ENCODE measurements around the gene JUN.

The JUN gene

GRCh38 chr1:58746182-58746581 lies 37.7 kb downstream of the JUN start:
- Histone ChIP-seq H3K9me3 (ENCODE audit: control insufficient read depth, insufficient read depth, low read depth, low read length) (no peaks in the 10 kb centered on the region), H3K4me3 (ENCODE audit: low read depth, low read length) (no peak overlapping the region), H3K27ac (ENCODE audit: extremely low read depth, low read depth, low read length) (no peak overlapping the region), H3K36me3 (ENCODE audit: control insufficient read depth in 2 of 2, insufficient read depth in 1 of 2, low read length in 2 of 2) (no peaks in the 10 kb centered on the region), H3K4me1 (ENCODE audit: control insufficient read depth, insufficient read depth, low read length) (peaks cover 3% of the 10 kb centered on the region)
- ChIA-PET POLR2A (interaction anchor here (1.2 kb wide), 1 partner anchor 37 kb away, joined by 4 read pairs; the partner anchor contains the start of gene JUN), CTCF (interaction anchor here (0.5 to 1.1 kb wide), 2 partner anchors 14 to 21 kb away, joined by 3 to 4 read pairs; no protein-coding TSS in a partner anchor)
- TF ChIP-seq PRDM4 (tag by site-specific recombination; IDR thresholded peaks at IDR 0.05) (0 out of 2 replicates have a peak, but pooled peaks have one; percentile 39), ZNF571 (tag by site-specific recombination; IDR thresholded peaks at IDR 0.05) (no peak), WT1 (tag by site-specific recombination; IDR thresholded peaks at IDR 0.05) (no peak)

GRCh38 chr1:58745666-58746065 lies 38.2 kb downstream of the JUN start:
- ChIA-PET CTCF (interaction anchor here (1.1 kb wide), 1 partner anchor 22 kb away, joined by 3 read pairs; no protein-coding TSS in a partner anchor), POLR2A (interaction anchor here (1.2 kb wide), 1 partner anchor 38 kb away, joined by 4 read pairs; the partner anchor contains the start of gene JUN)
- H3K4me3 ChIP-seq (ENCODE audit: low read depth, low read length), result no peak overlapping the region
- TF ChIP-seq ZNF302 (tag by site-specific recombination; IDR thresholded peaks at IDR 0.05; ENCODE audit: low read depth) (no peak), ZNF2 (tag by site-specific recombination; IDR thresholded peaks at IDR 0.05) (no peak), ZNF214 (tag by site-specific recombination; IDR thresholded peaks at IDR 0.05; ENCODE audit: borderline replicate concordance) (no peak), ZNF561 (tag by site-specific recombination; IDR thresholded peaks at IDR 0.05; ENCODE audit: borderline replicate concordance) (no peak), ZNF184 (tag by site-specific recombination; IDR thresholded peaks at IDR 0.05) (no peak), MYNN (tag by site-specific recombination; IDR thresholded peaks at IDR 0.05; ENCODE audit: borderline replicate concordance) (no peak), ZSCAN23 (tag by site-specific recombination; IDR thresholded peaks at IDR 0.05) (no peak)
- no peaks in the 10 kb centered on the region for H3K9me3 ChIP-seq (ENCODE audit: control insufficient read depth, insufficient read depth, low read depth, low read length)
- H3K4me1 ChIP-seq (ENCODE audit: control insufficient read depth, insufficient read depth, low read length), result peaks cover 3% of the 10 kb centered on the region
- H3K27ac ChIP-seq (ENCODE audit: extremely low read depth, low read depth, low read length), result no peak overlapping the region
- H3K36me3 ChIP-seq (ENCODE audit: control insufficient read depth in 2 of 2, insufficient read depth in 1 of 2, low read length in 2 of 2), result no peaks in the 10 kb centered on the region

- H3K27ac ChIP-seq (ENCODE audit: extremely low read depth, low read depth, low read length), result no peak overlapping the region
- no peaks in the 10 kb centered on the region for H3K9me3 ChIP-seq (ENCODE audit: control insufficient read depth, insufficient read depth, low read depth, low read length)
- no peak for TF ChIP-seq TCF7L2 (IDR thresholded peaks at IDR 0.05; ENCODE audit: borderline replicate concordance, low read depth, low read length)
- TF ChIP-seq EGR2 (tag by site-specific recombination; IDR thresholded peaks at IDR 0.05; ENCODE audit: low read depth), result peak; percentile 40; the same call in 1 of the 2 replicates
- no peak for TF ChIP-seq ZNF521 (tag by site-specific recombination; IDR thresholded peaks at IDR 0.05)
- peak; percentile 48 for TF ChIP-seq ZFHX2 (tag by site-specific recombination; conservative IDR thresholded peaks at IDR 0.05)
- no peaks in the 10 kb centered on the region for H3K36me3 ChIP-seq (ENCODE audit: control insufficient read depth in 2 of 2, insufficient read depth in 1 of 2, low read length in 2 of 2)
- CTCF ChIA-PET, result interaction anchor here (0.6 to 1.1 kb wide), 2 partner anchors 10 to 22 kb away, joined by 3 read pairs; no protein-coding TSS in a partner anchor
- H3K4me1 ChIP-seq (ENCODE audit: control insufficient read depth, insufficient read depth, low read length), result peaks cover 7% of the 10 kb centered on the region
- H3K4me3 ChIP-seq (ENCODE audit: low read depth, low read length), result no peak overlapping the region
- POLR2A ChIA-PET, result interaction anchor here (1.2 kb wide), 1 partner anchor 38 kb away, joined by 4 read pairs; the partner anchor contains the start of gene JUN
Measured at GRCh38 chr1:58745117-58745516, 38.7 kb downstream of the JUN start.

GRCh38 chr1:58741678-58742553 lies 41.9 kb downstream of the JUN start:
- peaks cover 5% of the 10 kb centered on the region; the same call in 1 of the 2 replicates for H3K4me1 ChIP-seq (ENCODE audit: control insufficient read depth, insufficient read depth, low read length)
- H3K4me3 ChIP-seq (ENCODE audit: low read depth, low read length), result no peak overlapping the region
- CTCF ChIA-PET, result interaction anchor here (0.6 to 3.1 kb wide), 8 partner anchors 7 to 1017 kb away, joined by 3 to 18 read pairs (median 6); no protein-coding TSS in a partner anchor
- POLR2A ChIA-PET, result interaction anchor here (1.4 kb wide), 1 partner anchor 42 kb away, joined by 5 read pairs; the partner anchor contains the start of gene JUN
- no peak overlapping the region for H3K27ac ChIP-seq (ENCODE audit: extremely low read depth, low read depth, low read length)
- no peaks in the 10 kb centered on the region for H3K36me3 ChIP-seq (ENCODE audit: control insufficient read depth in 2 of 2, insufficient read depth in 1 of 2, low read length in 2 of 2)
- TF ChIP-seq ZNF670 (tag by site-specific recombination; IDR thresholded peaks at IDR 0.05; ENCODE audit: low read depth) (no peak), ZIC2 (tag by site-specific recombination; IDR thresholded peaks at IDR 0.05) (peak; percentile 59)
- no peaks in the 10 kb centered on the region for H3K9me3 ChIP-seq (ENCODE audit: control insufficient read depth, insufficient read depth, low read depth, low read length)
